ENCODE data around the gene USF2.

Gene USF2

GRCh38 chr19:35327642-35328041, 58.9 kb downstream of the USF2 start:
- no peak for FAIRE-seq

- FAIRE-seq, result no peak
These were observed 60.1 kb downstream of the USF2 start, which contains the start of gene CD22 for GRCh38 chr19:35328851-35329285. CD22 (plus strand) TSS chr19:35329187; CDS start chr19:35332041, 2,854 bp downstream.

GRCh38 chr19:35329323-35329722, 60.6 kb downstream of the USF2 start:
- FAIRE-seq, result no peak
